Measurements from ENCODE around the gene YBEY. TPM values are rescaled to one million over a fixed set of nuclear protein-coding genes. Genes with fewer than 3 reads are reported as not detected.
A peak's percentile ranks its signal among the peaks of the same experiment; 100 is the strongest.

Gene YBEY
- total and polyA plus RNA-seq, 10 donors = 7.8 to 32.0 (median 14.2) TPM

DNA sequence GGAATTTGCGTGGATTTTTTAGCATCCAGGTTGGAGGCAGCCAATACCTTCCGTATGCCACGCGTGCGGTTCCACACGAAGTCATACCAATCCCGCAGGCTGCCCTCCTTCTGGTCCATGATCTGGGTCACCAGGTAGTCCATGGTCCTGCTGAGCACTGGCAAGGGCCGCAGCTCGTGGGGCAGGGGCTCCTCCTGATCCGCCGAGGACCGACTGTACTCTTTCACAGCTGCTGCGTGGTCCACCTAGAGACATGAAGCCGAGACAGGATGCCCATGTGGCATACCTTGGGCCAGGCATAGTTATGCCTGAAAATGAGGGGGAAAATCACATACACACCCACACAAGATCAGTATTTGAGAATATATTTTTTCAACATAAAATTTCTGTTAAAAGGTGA is 12.8 kb upstream of the YBEY start:
- TF ChIP-seq, protein P1, sequence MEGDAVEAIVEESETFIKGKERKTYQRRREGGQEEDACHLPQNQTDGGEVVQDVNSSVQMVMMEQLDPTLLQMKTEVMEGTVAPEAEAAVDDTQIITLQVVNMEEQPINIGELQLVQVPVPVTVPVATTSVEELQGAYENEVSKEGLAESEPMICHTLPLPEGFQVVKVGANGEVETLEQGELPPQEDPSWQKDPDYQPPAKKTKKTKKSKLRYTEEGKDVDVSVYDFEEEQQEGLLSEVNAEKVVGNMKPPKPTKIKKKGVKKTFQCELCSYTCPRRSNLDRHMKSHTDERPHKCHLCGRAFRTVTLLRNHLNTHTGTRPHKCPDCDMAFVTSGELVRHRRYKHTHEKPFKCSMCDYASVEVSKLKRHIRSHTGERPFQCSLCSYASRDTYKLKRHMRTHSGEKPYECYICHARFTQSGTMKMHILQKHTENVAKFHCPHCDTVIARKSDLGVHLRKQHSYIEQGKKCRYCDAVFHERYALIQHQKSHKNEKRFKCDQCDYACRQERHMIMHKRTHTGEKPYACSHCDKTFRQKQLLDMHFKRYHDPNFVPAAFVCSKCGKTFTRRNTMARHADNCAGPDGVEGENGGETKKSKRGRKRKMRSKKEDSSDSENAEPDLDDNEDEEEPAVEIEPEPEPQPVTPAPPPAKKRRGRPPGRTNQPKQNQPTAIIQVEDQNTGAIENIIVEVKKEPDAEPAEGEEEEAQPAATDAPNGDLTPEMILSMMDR (IDR thresholded peaks at IDR 0.05 in 8 of 11, conservative IDR thresholded peaks at IDR 0.05 in 3 of 11) = no peak
- TF ChIP-seq POLR2AphosphoS5 (IDR thresholded peaks at IDR 0.05) (no peak), POLR2A (IDR thresholded peaks at IDR 0.05) (no peak)
- Histone ChIP-seq H3K4me3 (no peak overlapping the region), H3K36me3 (peaks cover 8 to 100% (median 99%) of the 10 kb centered on the region in 6 donors), H3K4me1 (no peaks in the 10 kb centered on the region), H3K27ac (no peak overlapping the region), H3K9me3 (no peaks in the 10 kb centered on the region), H3K27me3 (replicated peaks in 1 of 7) (no peaks in the 10 kb centered on the region)
- intact Hi-C loops (cut with DNase I; ENCODE audit: low total_unique reads) = no loop called here
- DNase-seq = no peak
- 93 to 98% (median 97%) methylated on average over 14 of the region's 14 CpGs for WGBS, 5 donors

DNA sequence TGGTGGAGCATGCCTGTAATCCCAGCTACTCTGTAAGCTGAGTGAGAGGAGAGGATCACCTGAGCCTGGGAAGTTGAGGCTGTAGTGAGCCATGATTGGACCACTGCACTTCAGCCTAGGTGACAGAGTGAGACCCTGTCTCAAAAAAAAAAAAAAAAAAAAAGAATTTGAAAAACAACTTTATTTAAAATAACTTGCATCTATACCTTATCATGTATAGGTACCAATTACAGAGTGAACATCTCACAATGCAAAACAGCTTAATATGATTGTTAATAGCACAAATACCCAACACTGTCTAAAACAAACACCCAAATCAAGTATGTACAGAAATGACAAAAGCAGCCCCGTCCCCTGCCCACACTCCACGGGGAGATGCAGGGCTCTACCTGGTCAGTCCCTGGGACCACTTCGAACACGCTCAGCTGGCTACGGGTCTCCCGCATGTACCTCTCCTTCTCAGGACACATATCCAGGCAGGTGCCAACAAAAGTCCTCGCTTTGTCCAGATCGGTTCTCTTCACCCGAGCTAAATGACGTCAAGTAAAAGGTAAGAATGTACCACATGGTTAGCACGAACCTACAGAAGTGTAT is 11.2 kb upstream of the YBEY start:
- H3K4me1 ChIP-seq = peaks cover 0 to 7% (median 0%) of the 10 kb centered on the region in 6 donors
- intact Hi-C loops (cut with DNase I; ENCODE audit: low total_unique reads) = no loop called here
- H3K9me3 ChIP-seq = no peaks in the 10 kb centered on the region
- H3K27me3 ChIP-seq (replicated peaks in 1 of 7) = no peaks in the 10 kb centered on the region
- no peak overlapping the region for H3K4me3 ChIP-seq
- 91 to 96% (median 95%) methylated on average over 11 of the region's 11 CpGs for WGBS, 5 donors
- no peak overlapping the region for H3K27ac ChIP-seq
- TF ChIP-seq, protein P1 (IDR thresholded peaks at IDR 0.05 in 8 of 11, conservative IDR thresholded peaks at IDR 0.05 in 3 of 11) = no peak
- TF ChIP-seq POLR2AphosphoS5 (IDR thresholded peaks at IDR 0.05) (no peak), POLR2A (IDR thresholded peaks at IDR 0.05) (no peak)
- peaks cover 13 to 100% (median 99%) of the 10 kb centered on the region in 6 donors for H3K36me3 ChIP-seq
- no peak for DNase-seq

DNA sequence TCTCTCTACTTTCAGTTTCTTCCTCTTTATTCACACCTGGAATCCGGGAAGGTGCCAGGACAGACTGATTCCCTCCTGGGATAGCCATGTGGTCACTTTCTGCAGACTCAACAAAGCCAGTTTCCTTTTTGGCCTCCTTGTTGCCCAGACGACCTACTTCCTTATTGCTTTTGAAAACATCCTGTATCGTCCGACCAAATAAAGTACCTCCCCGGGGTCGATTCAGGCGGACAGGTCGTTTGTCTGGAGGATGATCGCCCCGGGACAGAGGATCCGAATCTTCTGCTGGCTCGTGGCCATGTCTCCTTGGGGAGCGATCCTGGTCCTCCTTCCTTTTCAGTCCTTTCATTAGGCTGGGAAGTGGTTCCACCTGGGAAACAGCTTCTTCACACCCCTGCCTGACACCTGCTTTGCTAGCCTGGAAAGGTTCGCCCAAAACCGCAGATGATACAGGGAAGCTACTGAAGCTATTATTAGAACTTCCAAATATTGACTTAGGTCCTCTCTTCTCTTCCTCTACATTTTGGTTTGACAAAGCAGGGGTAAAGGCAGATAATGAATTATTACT is 2.0 kb upstream of the YBEY start:
- peak overlapping the region in 5 of 8 donors; percentile 1 to 98 (median 35) for H3K27ac ChIP-seq

GRCh38 chr21:46284733-46285132 is 1.4 kb upstream of the YBEY start:
- Histone ChIP-seq H3K27ac (peak overlapping the region in 5 of 8 donors; percentile 1 to 98 (median 49)), H3K4me1 (peaks cover 39 to 88% (median 60%) of the 10 kb centered on the region in 6 donors), H3K27me3 (replicated peaks in 1 of 7) (no peaks in the 10 kb centered on the region), H3K36me3 (peaks cover 1 to 51% (median 25%) of the 10 kb centered on the region in 6 donors), H3K4me3 (peak overlapping the region in 6 of 8 donors; percentile 68 to 99 (median 95)), H3K9me3 (no peaks in the 10 kb centered on the region)
- TF ChIP-seq POLR2AphosphoS5 (IDR thresholded peaks at IDR 0.05) (no peak), POLR2A (IDR thresholded peaks at IDR 0.05) (no peak)
- TF ChIP-seq, protein P1 (IDR thresholded peaks at IDR 0.05 in 8 of 11, conservative IDR thresholded peaks at IDR 0.05 in 3 of 11) = no peak
- DNase-seq = no peak
- WGBS, 5 donors = 71 to 100% (median 88%) methylated on average over 1 of the region's 1 CpG
- intact Hi-C loops (cut with DNase I; ENCODE audit: low total_unique reads) = loop anchor here (5.0 kb wide), 1 partner anchor 43 kb away; a partner anchor contains a TSS

More for the DNA sequence above, 2.0 kb upstream of the YBEY start:
- no peak for DNase-seq
- peaks cover 4 to 56% (median 31%) of the 10 kb centered on the region in 6 donors for H3K36me3 ChIP-seq
- TF ChIP-seq, protein P1 (IDR thresholded peaks at IDR 0.05 in 8 of 11, conservative IDR thresholded peaks at IDR 0.05 in 3 of 11) = no peak
- TF ChIP-seq POLR2A (IDR thresholded peaks at IDR 0.05) = no peak
- peak in 1 of 3 donors; percentile 13 for TF ChIP-seq POLR2AphosphoS5 (IDR thresholded peaks at IDR 0.05)
- intact Hi-C loops (cut with DNase I; ENCODE audit: low total_unique reads) = no loop called here
- no peaks in the 10 kb centered on the region for H3K27me3 ChIP-seq (replicated peaks in 1 of 7)
- whole genome bisulfite sequencing, 5 donors = 48 to 63% (median 61%) methylated on average over 15 of the region's 15 CpGs
- H3K4me3 ChIP-seq = peak overlapping the region in 2 of 8 donors; percentile 15 to 99
- no peaks in the 10 kb centered on the region for H3K9me3 ChIP-seq
- H3K4me1 ChIP-seq = peaks cover 39 to 82% (median 60%) of the 10 kb centered on the region in 6 donors
